K562 (cell line): ENCODE measurements around the gene PGR.

Source experiments
- EP300 ChIP-seq: IDR thresholded peaks from 2 replicates; pipeline ENCODE4 v1.6.1; 2012; ENCODE audit warnings: low read length, improper control_type of control experiment
- RBBP5 ChIP-seq: fragments of 200-600 bp; sonication (generic); IDR thresholded peaks from 2 replicates; pipeline ENCODE4 v1.6.1; 2012; ENCODE audit warnings: borderline replicate concordance, mild to moderate bottlenecking, low read length, control low read depth, inconsistent platforms; ENCODE audit not compliant: insufficient read depth, poor library complexity, severe bottlenecking
- TAF1 ChIP-seq: IDR thresholded peaks from 2 replicates; pipeline ENCODE4 v1.6.1; 2011; ENCODE audit warnings: mild to moderate bottlenecking, low read length, moderate library complexity; ENCODE audit not compliant: insufficient read depth, control insufficient read depth, severe bottlenecking; ENCODE audit errors: extremely low read depth
- TF ChIP-seq, protein P1 (sequence below), 3 experiments: IDR thresholded peaks in 2 of 3; conservative IDR thresholded peaks in 1 of 3; 2 replicates each; pipeline ENCODE4 v1.5.1; 2011 to 2012; ENCODE audit warnings: low read length in 3 of 3, mild to moderate bottlenecking in 3 of 3, control low read depth in 2 of 3, improper control_type of control experiment in 1 of 3, inconsistent platforms in 1 of 3, low read depth in 1 of 3, mixed read lengths in 1 of 3, moderate library complexity in 1 of 3; ENCODE audit not compliant: insufficient read depth in 2 of 3

DNA sequence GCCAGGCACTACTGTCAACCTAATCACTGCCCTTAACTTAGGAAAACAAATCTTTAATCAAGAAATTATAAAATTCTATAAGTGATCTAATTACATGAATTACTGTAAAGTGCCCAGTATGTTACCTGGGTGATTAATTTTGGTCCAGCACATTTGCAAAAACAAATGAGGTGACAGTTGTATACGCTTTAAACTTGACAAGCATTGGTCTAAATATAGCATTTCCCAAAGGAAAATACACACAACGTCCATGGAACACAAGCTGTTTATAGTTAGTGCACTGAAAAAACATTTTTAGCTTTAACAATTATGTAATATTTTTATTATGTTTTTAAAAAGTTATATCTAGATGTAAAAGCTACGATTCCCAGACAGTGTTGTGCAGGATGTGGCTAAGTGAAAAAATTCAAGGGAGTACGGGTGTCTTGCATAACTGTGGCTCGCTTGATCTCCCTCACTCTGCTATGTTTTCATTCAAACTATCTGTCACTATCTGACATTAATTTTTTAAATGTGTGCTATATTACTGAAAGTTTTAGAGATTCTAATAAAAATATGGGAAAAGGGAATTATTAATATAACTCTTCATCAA is 38.8 kb downstream of the PGR start:
- TF ChIP-seq TAF1: no peak
- TF ChIP-seq, protein P1, sequence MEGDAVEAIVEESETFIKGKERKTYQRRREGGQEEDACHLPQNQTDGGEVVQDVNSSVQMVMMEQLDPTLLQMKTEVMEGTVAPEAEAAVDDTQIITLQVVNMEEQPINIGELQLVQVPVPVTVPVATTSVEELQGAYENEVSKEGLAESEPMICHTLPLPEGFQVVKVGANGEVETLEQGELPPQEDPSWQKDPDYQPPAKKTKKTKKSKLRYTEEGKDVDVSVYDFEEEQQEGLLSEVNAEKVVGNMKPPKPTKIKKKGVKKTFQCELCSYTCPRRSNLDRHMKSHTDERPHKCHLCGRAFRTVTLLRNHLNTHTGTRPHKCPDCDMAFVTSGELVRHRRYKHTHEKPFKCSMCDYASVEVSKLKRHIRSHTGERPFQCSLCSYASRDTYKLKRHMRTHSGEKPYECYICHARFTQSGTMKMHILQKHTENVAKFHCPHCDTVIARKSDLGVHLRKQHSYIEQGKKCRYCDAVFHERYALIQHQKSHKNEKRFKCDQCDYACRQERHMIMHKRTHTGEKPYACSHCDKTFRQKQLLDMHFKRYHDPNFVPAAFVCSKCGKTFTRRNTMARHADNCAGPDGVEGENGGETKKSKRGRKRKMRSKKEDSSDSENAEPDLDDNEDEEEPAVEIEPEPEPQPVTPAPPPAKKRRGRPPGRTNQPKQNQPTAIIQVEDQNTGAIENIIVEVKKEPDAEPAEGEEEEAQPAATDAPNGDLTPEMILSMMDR (IDR thresholded peaks at IDR 0.05 in 2 of 3, conservative IDR thresholded peaks at IDR 0.05 in 1 of 3; ENCODE audit: insufficient read depth in 2 of 3, low read depth in 1 of 3, low read length in 3 of 3): no peak
- TF ChIP-seq EP300: no peak
- TF ChIP-seq RBBP5: no peak
